Activated CD8-positive, alpha-beta T cell treated with anti-CD3 and anti-CD28 coated beads for 36 hours (primary cell): ENCODE data around the gene NCAM1. TPM values are rescaled to one million over a fixed set of nuclear protein-coding genes. Genes with fewer than 3 reads are reported as not detected.

Experiments used
- ATAC-seq: fragments of 200-7000 bp; cut with Tn5 transposase; one replicate; pipeline ENCODE4 v1.10.0; 2021; ENCODE audit warnings: mild to moderate bottlenecking, moderate library complexity
- CTCF ChIA-PET: fragments of 350-600 bp; sonication (Branson Sonifier 250); formaldehyde crosslinking; loops from one replicate; lab custom pipeline; 2021; ENCODE audit warnings: antibody characterized with exemption; lab: Charles Lee
- POLR2A ChIA-PET: fragments of 350-600 bp; sonication (Branson Sonifier 250); formaldehyde crosslinking; loops from one replicate; lab custom pipeline; 2021; ENCODE audit warnings: antibody characterized with exemption; lab: Charles Lee
- DNase-seq: peaks from one replicate; pipeline ENCODE4 v3.0.0-alpha.2; 2020
- H3K27ac Mint-ChIP-seq: one replicate; pipeline ENCODE4 v1.8.0; 2021; ENCODE audit warnings: mild to moderate bottlenecking, mixed read lengths
- H3K27me3 Mint-ChIP-seq: one replicate; pipeline ENCODE4 v1.8.0; 2021; ENCODE audit warnings: mixed read lengths
- H3K36me3 Mint-ChIP-seq: one replicate; pipeline ENCODE4 v1.8.0; 2021; ENCODE audit warnings: low read depth, mixed read lengths
- H3K4me1 Mint-ChIP-seq: one replicate; pipeline ENCODE4 v1.8.0; 2021; ENCODE audit warnings: low read depth, mixed read lengths
- H3K4me3 Mint-ChIP-seq: one replicate; pipeline ENCODE4 v1.8.0; 2021; ENCODE audit warnings: mild to moderate bottlenecking, moderate library complexity, mixed read lengths
- H3K9me3 Mint-ChIP-seq: one replicate; pipeline ENCODE4 v1.8.0; 2021; ENCODE audit warnings: mixed read lengths
- CTCF ChIP-seq: fragments of 200-600 bp; IDR thresholded peaks from one replicate; pipeline ENCODE4 v1.8.0; 2022; ENCODE audit warnings: antibody characterized with exemption, mild to moderate bottlenecking
- intact Hi-C: fragments of 100-400 bp; cut with micrococcal nuclease; formaldehyde crosslinking; loops from one replicate; pipeline ENCODE4 v1.10.0; 2022
- total RNA-seq, 2 experiments: library from RNA; stranded (reverse); gene quantifications; one replicate each; pipeline ENCODE4 v1.2.3, GENCODE V29; 2021

Gene NCAM1
- total RNA-seq, 2 experiments from 2014 or later: 0.47 to 0.56 TPM

- ATAC-seq: no peak
- intact Hi-C loops: no loop called here
- H3K36me3 Mint-ChIP-seq: no peaks in the 10 kb centered on the region
- POLR2A ChIA-PET: interaction anchor here (0.6 to 0.9 kb wide), 2 partner anchors 15 to 356 kb away, joined by 3 read pairs; no protein-coding TSS in a partner anchor
- H3K4me1 Mint-ChIP-seq: no peaks in the 10 kb centered on the region
- no peak overlapping the region for H3K4me3 Mint-ChIP-seq
- DNase-seq: no peak
- no peaks in the 10 kb centered on the region for H3K9me3 Mint-ChIP-seq
- TF ChIP-seq CTCF: no peak
- no peak overlapping the region for H3K27ac Mint-ChIP-seq
- no peaks in the 10 kb centered on the region for H3K27me3 Mint-ChIP-seq
- CTCF ChIA-PET: interaction anchor here (0.9 kb wide), 1 partner anchor 12 kb away, joined by 3 read pairs; no protein-coding TSS in a partner anchor
These were observed 168.2 kb downstream of the NCAM1 start for GRCh38 chr11:113129261-113129992.

- CTCF ChIA-PET: interaction anchor here (1.3 kb wide), 1 partner anchor 28 kb away, joined by 3 read pairs; no protein-coding TSS in a partner anchor
- POLR2A ChIA-PET: no interaction called here
- Mint-ChIP-seq H3K4me3 (no peak overlapping the region), H3K27ac (no peak overlapping the region), H3K27me3 (no peaks in the 10 kb centered on the region), H3K9me3 (no peaks in the 10 kb centered on the region), H3K4me1 (no peaks in the 10 kb centered on the region), H3K36me3 (no peaks in the 10 kb centered on the region)
- intact Hi-C loops: loop anchor here (10.0 kb wide), 1 partner anchor 154 kb away; no protein-coding TSS in a partner anchor
- no peak for TF ChIP-seq CTCF
- no peak for ATAC-seq
- DNase-seq: no peak
These were observed 170.0 kb downstream of the NCAM1 start for GRCh38 chr11:113131036-113131775.

GRCh38 chr11:113133071-113133470, 171.9 kb downstream of the NCAM1 start:
- no peak for DNase-seq
- Mint-ChIP-seq H3K36me3 (no peaks in the 10 kb centered on the region), H3K27me3 (peaks cover 10% of the 10 kb centered on the region), H3K4me1 (no peaks in the 10 kb centered on the region), H3K4me3 (no peak overlapping the region), H3K9me3 (no peaks in the 10 kb centered on the region), H3K27ac (no peak overlapping the region)
- POLR2A ChIA-PET: no interaction called here
- no peak for TF ChIP-seq CTCF
- CTCF ChIA-PET: no interaction called here
- no peak for ATAC-seq
- intact Hi-C loops: loop anchor here (10.0 kb wide), 1 partner anchor 152 kb away; no protein-coding TSS in a partner anchor

- Mint-ChIP-seq H3K27ac (no peak overlapping the region), H3K4me1 (no peaks in the 10 kb centered on the region), H3K9me3 (no peaks in the 10 kb centered on the region), H3K27me3 (peaks cover 17% of the 10 kb centered on the region), H3K36me3 (no peaks in the 10 kb centered on the region), H3K4me3 (no peak overlapping the region)
- ChIA-PET POLR2A (no interaction called here), CTCF (no interaction called here)
- ATAC-seq (no peak), DNase-seq (no peak)
- no peak for TF ChIP-seq CTCF
- intact Hi-C loops: loop anchor here (10.0 kb wide), 1 partner anchor 150 kb away; no protein-coding TSS in a partner anchor
These were observed 173.4 kb downstream of the NCAM1 start for GRCh38 chr11:113134626-113135025.
